GM12878 (cell line): ENCODE results near the gene BAX. TPM values are rescaled to one million over a fixed set of nuclear protein-coding genes. Genes with fewer than 3 reads are reported as not detected.
A peak's percentile ranks its signal among the peaks of the same experiment; 100 is the strongest.

Source experiments
- ATAC-seq: fragments of 200-7000 bp; cut with Tn5 transposase; 3 replicates; pipeline ENCODE4 v1.9.1; 2020; ENCODE audit warnings: mild to moderate bottlenecking, moderate library complexity
- BruUV-seq: library from RNA; stranded (reverse); fragments of 400-500 nt; replicated peaks from 2 replicates; lab custom pipeline; 2021; lab: Mats Ljungman, UMichigan
- CTCF ChIA-PET: fragments of 300-600 bp; sonication (Branson Sonifier 250); formaldehyde crosslinking; extraction: SDS; loops from one replicate; lab custom pipeline; 2021; ENCODE audit warnings: inconsistent platforms; lab: Yijun Ruan, JAX
- POLR2A ChIA-PET: fragments of 350-600 bp; formaldehyde crosslinking; extraction: SDS; loops from one replicate; lab custom pipeline; 2021; ENCODE audit warnings: inconsistent platforms; lab: Charles Lee
- RAD21 ChIA-PET: fragments of 300-600 bp; sonication (Branson Sonifier 250); formaldehyde crosslinking; loops from one replicate; lab custom pipeline; 2023; ENCODE audit warnings: antibody characterized with exemption; ENCODE audit not compliant: unreplicated experiment; lab: Charles Lee
- SMC1A ChIA-PET: fragments of 300-600 bp; sonication (Branson Sonifier 250); formaldehyde crosslinking; loops from one replicate; lab custom pipeline; 2023; ENCODE audit not compliant: unreplicated experiment, uncharacterized antibody; lab: Charles Lee
- DNase-seq: peaks from one replicate; pipeline ENCODE4 v3.0.0-alpha.2; 2011; ENCODE audit warnings: low read depth, low spot score
- FAIRE-seq: peaks from 3 replicates; lab custom pipeline; 2011; peaks lifted over from hg19 to GRCh38; lab: Jason Lieb, UNC
- H2AFZ ChIP-seq: 2 replicates; pipeline ENCODE4 v1.6.0; 2011; ENCODE audit warnings: low read depth, low read length, control low read depth; ENCODE audit not compliant: control insufficient read depth
- H3K27ac ChIP-seq: 2 replicates; pipeline ENCODE4 v1.5.1; 2011; ENCODE audit warnings: control low read depth; ENCODE audit not compliant: control insufficient read depth, insufficient read depth
- H3K27me3 ChIP-seq, 2 experiments: replicated peaks in 1 of 2; 2 replicates each; pipeline versions ENCODE4 v1.6.0 to v1.6.1; 2011; ENCODE audit warnings: low read length in 1 of 2; ENCODE audit not compliant: control insufficient read depth in 2 of 2, insufficient read depth in 2 of 2
- H3K36me3 ChIP-seq, 2 experiments: 2 replicates each; pipeline ENCODE4 v1.5.1; 2011; ENCODE audit warnings: low read length in 1 of 2; ENCODE audit not compliant: control insufficient read depth in 2 of 2, insufficient read depth in 2 of 2
- H3K4me1 ChIP-seq: 2 replicates; pipeline ENCODE4 v1.6.1; 2011; ENCODE audit warnings: mild to moderate bottlenecking, low read length, moderate library complexity, mixed read lengths; ENCODE audit not compliant: control insufficient read depth, insufficient read depth
- H3K4me2 ChIP-seq: 2 replicates; pipeline ENCODE4 v1.6.0; 2011; ENCODE audit warnings: control low read depth; ENCODE audit not compliant: control insufficient read depth, insufficient read depth
- H3K4me3 ChIP-seq: fragments of 200-600 bp; sonication (generic); 2 replicates; pipeline ENCODE4 v1.5.1; 2016
- H3K79me2 ChIP-seq: 2 replicates; pipeline ENCODE4 v1.6.0; 2011; ENCODE audit warnings: low read length; ENCODE audit not compliant: control insufficient read depth, insufficient read depth
- H3K9ac ChIP-seq: 2 replicates; pipeline ENCODE4 v1.8.0; 2011; ENCODE audit warnings: low read length, control low read depth, mixed read lengths; ENCODE audit not compliant: control insufficient read depth, insufficient read depth
- H3K9me3 ChIP-seq: replicated peaks from 3 replicates; pipeline ENCODE4 v1.5.1; 2011; ENCODE audit warnings: mild to moderate bottlenecking, low read length; ENCODE audit not compliant: control insufficient read depth, insufficient read depth
- H4K20me1 ChIP-seq: 2 replicates; pipeline ENCODE4 v1.6.0; 2011; ENCODE audit not compliant: control insufficient read depth, insufficient read depth
- ATF7 ChIP-seq: fragments of 450-650 bp; IDR thresholded peaks from 2 replicates; pipeline ENCODE4 v1.6.1; 2016; ENCODE audit warnings: low read depth, mild to moderate bottlenecking
- CTCF ChIP-seq, 3 experiments: IDR thresholded peaks in 2 of 3; conservative IDR thresholded peaks in 1 of 3; 2 replicates each; pipeline ENCODE4 v1.5.1; 2011; ENCODE audit warnings: low read depth in 3 of 3, low read length in 3 of 3, mild to moderate bottlenecking in 3 of 3, control low read depth in 2 of 3, moderate library complexity in 2 of 3, inconsistent platforms in 1 of 3, mixed read lengths in 1 of 3; ENCODE audit not compliant: control insufficient read depth in 2 of 3, insufficient read depth in 1 of 3; ENCODE audit errors: extremely low read depth in 1 of 3
- GABPA ChIP-seq: IDR thresholded peaks from 2 replicates; pipeline ENCODE4 v1.6.1; 2014; ENCODE audit warnings: antibody characterized with exemption, low read depth, mild to moderate bottlenecking, inconsistent platforms
- KDM1A ChIP-seq: fragments of 200-600 bp; sonication (generic); IDR thresholded peaks from 2 replicates; pipeline ENCODE4 v1.6.1; 2016; ENCODE audit warnings: borderline replicate concordance
- MYB ChIP-seq: fragments of 150-350 bp; IDR thresholded peaks from 2 replicates; pipeline ENCODE4 v1.6.1; 2014; ENCODE audit warnings: mild to moderate bottlenecking, low read depth, low read length, borderline replicate concordance
- NBN ChIP-seq: fragments of 450-650 bp; IDR thresholded peaks from 2 replicates; pipeline ENCODE4 v1.6.1; 2016
- NFIC ChIP-seq: IDR thresholded peaks from 2 replicates; pipeline ENCODE4 v1.6.1; 2012; ENCODE audit warnings: low read depth, mild to moderate bottlenecking, inconsistent platforms, low read length, moderate library complexity
- NFXL1 ChIP-seq: fragments of 450-650 bp; IDR thresholded peaks from 2 replicates; pipeline ENCODE4 v1.6.1; 2017; ENCODE audit warnings: antibody characterized with exemption, mild to moderate bottlenecking, borderline replicate concordance
- SREBF1 ChIP-seq: IDR thresholded peaks from 2 replicates; pipeline ENCODE4 v1.6.1; 2012; ENCODE audit warnings: mild to moderate bottlenecking, low read length
- STAT3 ChIP-seq: IDR thresholded peaks from 2 replicates; pipeline ENCODE4 v1.6.1; 2011; ENCODE audit warnings: low read depth, low read length, improper control_type of control experiment
- TAF1 ChIP-seq: IDR thresholded peaks from 2 replicates; pipeline ENCODE4 v1.6.1; 2011; ENCODE audit warnings: mild to moderate bottlenecking, low read depth, low read length, borderline replicate concordance
- WGBS: methylation state at CpG from one replicate; pipeline ENCODE4 v1.1.6; 2016; ENCODE audit warnings: low lambda C conversion rate; ENCODE audit not compliant: insufficient replicate concordance, insufficient coverage; ENCODE audit errors: missing lambda C conversion rate; 5-methylcytosine and 5-hydroxymethylcytosine counted together
- in situ Hi-C: fragments of 300-500 bp; cut with MboI; formaldehyde crosslinking; loops from 9 replicates; pipeline ENCODE4 v1.14.3; 2018; ENCODE audit warnings: mixed read lengths
- intact Hi-C: fragments of 100-400 bp; cut with micrococcal nuclease; formaldehyde crosslinking; loops from one replicate; pipeline ENCODE4 v1.14.2; 2022; ENCODE audit not compliant: unreplicated experiment
- polyA plus RNA-seq, 11 experiments: library from polyadenylated mRNA; depleted of rRNA in 4 of 11; unstranded in 6 of 11; stranded (reverse) in 5 of 11; fragments of >200 nt; fragmentation: Nextera tagmentation in 4 of 11; fragmentation: Illumina TruSeq in 1 of 11; extraction: Ambion mirVana in 4 of 11; extraction: Trizol in 1 of 11; gene quantifications; 1 replicate in 1 of 11; 2 replicates in 10 of 11; pipeline versions ENCODE4 v1.2.1 to v1.2.3, GENCODE V29; 2011 to 2016; ENCODE audit warnings: inconsistent platforms in 2 of 11, missing spikeins in 2 of 11, low read depth in 1 of 11
- total RNA-seq, 4 experiments: library from RNA; depleted of rRNA in 3 of 4; stranded (reverse); fragments of >200 nt in 3 of 4; fragmentation: Illumina TruSeq in 1 of 4; extraction: Trizol in 1 of 4; gene quantifications; 2 replicates each; pipeline versions ENCODE4 v1.2.1 to v1.2.3, GENCODE V29; 2013 to 2021

BAX gene
- total and polyA plus RNA-seq, 10 of the 15 experiments (the other 5 are each of a cell fraction or from before 2014, with no cell fraction given): 7.2 to 221 (median 137) TPM

- in situ Hi-C loops (no loop called here), intact Hi-C loops (no loop called here)
- no peak overlapping the region for H3K27ac ChIP-seq
- DNase-seq: no peak
- peaks cover 5% of the 10 kb centered on the region; the same call in 1 of the 2 replicates for H3K4me1 ChIP-seq
- no peak overlapping the region for H3K4me2 ChIP-seq
- POLR2A ChIA-PET: interaction anchor here (0.6 kb wide), 2 partner anchors 16 to 68 kb away, joined by 3 read pairs; no protein-coding TSS in a partner anchor
- no peak overlapping the region for H3K4me3 ChIP-seq
- 0 out of 4 replicates have a peak, but pooled peaks cover 0 to under 1% of the 10 kb centered on the region in 2 experiments for H3K27me3 ChIP-seq
- H3K9ac ChIP-seq: no peak overlapping the region
- no peak for FAIRE-seq
- no peaks in the 10 kb centered on the region for H4K20me1 ChIP-seq
- 89% methylated on average over 7 of the region's 7 CpGs for WGBS
- CTCF ChIA-PET: no interaction called here
- H2AFZ ChIP-seq: no peak overlapping the region
- RAD21 ChIA-PET: no interaction called here
- no peaks in the 10 kb centered on the region; the same call in 2 of the 3 replicates for H3K9me3 ChIP-seq
- no peak for TF ChIP-seq STAT3
- TF ChIP-seq ATF7: 0 out of 2 replicates have a peak, but pooled peaks have one; percentile 30
- TF ChIP-seq NFXL1: no peak
- SMC1A ChIA-PET: interaction anchor here (0.7 kb wide), 1 partner anchor 93 kb away, joined by 3 read pairs; no protein-coding TSS in a partner anchor
- no peaks in the 10 kb centered on the region for H3K36me3 ChIP-seq
- H3K79me2 ChIP-seq: no peaks in the 10 kb centered on the region
- ATAC-seq: no peak
- BruUV-seq: no TSS peak
Measured at GRCh38 chr19:48938256-48938655, 16.4 kb upstream of the BAX start.

GRCh38 chr19:48940902-48941301, 13.8 kb upstream of the BAX start:
- SMC1A ChIA-PET: no interaction called here
- no peaks in the 10 kb centered on the region; the same call in 2 of the 3 replicates for H3K9me3 ChIP-seq
- CTCF ChIA-PET: interaction anchor here (0.7 to 1.0 kb wide), 2 partner anchors 8 to 155 kb away, joined by 3 to 5 read pairs; no protein-coding TSS in a partner anchor
- in situ Hi-C loops: no loop called here
- POLR2A ChIA-PET: interaction anchor here (0.6 kb wide), 1 partner anchor 50 kb away, joined by 3 read pairs; no protein-coding TSS in a partner anchor
- no peaks in the 10 kb centered on the region for H3K4me1 ChIP-seq
- H3K27me3 ChIP-seq: no peaks in the 10 kb centered on the region
- H3K36me3 ChIP-seq: no peaks in the 10 kb centered on the region
- no peak overlapping the region for H3K27ac ChIP-seq
- no peaks in the 10 kb centered on the region for H4K20me1 ChIP-seq
- H2AFZ ChIP-seq: no peak overlapping the region
- DNase-seq (no peak), ATAC-seq (no peak), FAIRE-seq (no peak)
- TF ChIP-seq KDM1A (no peak), CTCF (IDR thresholded peaks at IDR 0.05 in 2 of 3, conservative IDR thresholded peaks at IDR 0.05 in 1 of 3; ENCODE audit: control insufficient read depth in 2 of 3, extremely low read depth in 1 of 3, insufficient read depth in 1 of 3, low read depth in 3 of 3, low read length in 3 of 3) (no peak), SREBF1 (no peak), TAF1 (no peak), MYB (no peak), NBN (no peak), GABPA (no peak), NFIC (no peak)
- no peak overlapping the region for H3K4me2 ChIP-seq
- RAD21 ChIA-PET: interaction anchor here (0.6 kb wide), 1 partner anchor 67 kb away, joined by 4 read pairs; no protein-coding TSS in a partner anchor
- BruUV-seq: no TSS peak
- H3K9ac ChIP-seq: no peak overlapping the region
- no peaks in the 10 kb centered on the region for H3K79me2 ChIP-seq
- WGBS: 75% methylated on average over 5 of the region's 5 CpGs
- no peak overlapping the region for H3K4me3 ChIP-seq
- intact Hi-C loops: no loop called here
